ENCODE data around the gene BSX. TPM values are rescaled to one million over a fixed set of nuclear protein-coding genes. Genes with fewer than 3 reads are reported as not detected.

BSX gene
- total RNA-seq, 1 experiment from 2014 or later: not detected

DNA sequence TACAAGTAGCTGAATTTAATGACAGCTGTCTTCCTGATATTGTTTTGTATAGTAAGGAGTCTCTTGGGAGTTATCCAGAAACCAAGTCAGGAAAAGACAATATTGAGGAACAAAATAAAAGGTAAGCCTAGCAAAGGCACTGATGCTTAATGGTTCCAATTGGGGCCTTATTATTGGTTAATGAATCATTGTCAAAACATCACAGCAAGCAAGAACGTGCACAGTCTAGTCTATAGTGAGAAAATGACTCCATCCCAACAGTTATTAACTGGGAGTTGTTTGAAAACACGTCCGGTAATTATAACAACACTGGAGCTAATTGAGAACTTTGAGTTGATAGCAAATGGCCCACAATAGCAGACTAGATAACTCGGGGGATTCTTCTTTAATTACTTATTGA lies 17.7 kb downstream of the BSX start:
- no peak for DNase-seq (ENCODE audit: low read depth)

DNA sequence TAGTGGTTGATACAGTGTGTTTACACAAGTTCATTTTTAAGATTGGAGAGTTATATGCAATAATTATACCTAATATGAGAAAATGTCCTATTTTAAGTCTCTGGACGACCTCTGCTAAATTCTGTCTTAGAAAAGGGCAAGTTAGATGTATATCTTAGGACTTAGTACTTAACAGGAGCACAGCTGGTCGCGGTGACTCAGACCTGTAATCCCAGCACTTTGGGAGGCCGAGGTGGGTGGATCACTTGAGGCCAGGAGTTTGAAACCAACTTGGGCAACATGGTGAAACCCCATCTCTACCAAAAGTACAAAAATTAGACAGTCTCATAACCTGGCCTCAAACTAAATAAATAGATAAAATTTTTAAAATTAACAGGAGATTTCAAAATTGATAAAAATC lies 27.2 kb downstream of the BSX start:
- DNase-seq (ENCODE audit: low read depth): peak; percentile 10

DNA sequence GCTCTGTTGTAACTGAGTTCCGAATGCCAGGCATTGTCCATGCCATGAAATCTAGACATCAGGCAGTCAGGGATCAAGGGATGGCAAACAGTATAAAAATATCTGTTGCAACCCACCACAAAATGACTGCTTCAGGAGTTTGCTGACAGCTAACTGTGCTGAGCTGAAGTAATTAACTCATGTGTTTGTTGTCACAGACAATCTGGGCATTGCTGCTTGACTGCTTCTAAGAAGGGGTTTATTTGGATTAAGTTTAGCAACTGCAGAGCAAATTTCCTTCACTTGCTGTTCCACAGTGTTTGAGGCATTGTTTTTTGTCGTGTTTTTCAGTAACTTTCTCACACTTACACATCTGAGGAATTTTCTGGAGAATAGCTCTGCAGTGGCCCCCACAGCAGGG lies 30.4 kb downstream of the BSX start:
- DNase-seq (ENCODE audit: low read depth): no peak

DNA sequence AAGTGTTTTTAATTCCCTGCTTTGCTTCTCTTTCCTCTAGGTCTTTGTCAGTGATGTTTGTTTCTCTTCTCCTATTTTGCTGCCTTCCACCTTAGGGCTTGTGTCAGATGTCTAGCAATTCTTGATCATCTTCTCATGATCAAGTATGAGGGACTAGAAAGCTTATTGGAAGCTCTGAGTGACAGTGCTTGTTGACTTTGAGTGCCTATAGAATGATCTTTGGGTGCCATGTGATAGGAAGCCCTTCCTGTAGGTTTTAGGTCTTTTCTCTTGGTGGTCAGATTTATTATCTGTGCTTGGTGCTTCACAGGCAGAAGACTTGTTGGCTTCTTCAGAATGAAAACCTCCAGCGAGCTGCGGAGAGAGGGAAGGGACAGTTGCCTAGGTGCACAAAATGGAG lies 43.1 kb downstream of the BSX start:
- DNase-seq (ENCODE audit: low read depth): no peak

DNA sequence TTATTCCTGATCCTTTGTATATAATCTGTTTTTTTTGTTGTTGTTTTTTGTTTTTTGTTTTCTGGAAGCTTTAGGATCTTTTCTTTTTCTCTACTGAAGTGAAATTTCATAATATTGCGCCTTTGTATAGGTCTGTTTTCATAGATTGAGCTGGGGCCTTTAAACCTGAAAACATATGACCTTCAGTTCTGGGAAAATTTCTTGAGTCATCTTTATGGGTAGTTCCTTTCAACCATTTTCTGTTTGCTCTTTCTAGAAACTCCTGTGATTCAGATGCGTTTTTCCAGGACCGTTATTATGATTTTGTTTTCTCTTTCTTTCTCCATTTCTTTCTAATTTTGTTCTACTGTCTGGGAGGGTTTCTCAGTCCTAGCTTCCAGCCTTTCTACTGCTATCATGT lies 43.7 kb downstream of the BSX start:
- no peak for DNase-seq (ENCODE audit: low read depth)

DNA sequence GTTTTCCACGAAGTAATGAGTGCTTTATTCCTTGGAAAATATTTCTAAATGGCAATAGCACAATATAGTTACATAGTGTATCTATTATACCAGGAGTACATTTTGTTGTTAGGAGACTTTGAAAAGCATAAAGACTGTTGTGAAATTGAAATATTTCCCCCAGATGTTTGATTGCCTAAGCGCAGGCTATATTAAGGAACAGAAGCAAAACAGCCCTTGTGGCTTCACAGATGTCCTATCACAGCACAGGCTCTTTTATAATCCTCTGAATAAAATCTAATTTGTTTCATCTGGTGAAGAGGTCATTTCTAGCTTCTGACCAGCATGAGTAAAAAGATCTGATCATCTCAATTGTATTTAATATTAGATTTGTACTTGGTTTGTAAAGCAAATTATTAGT lies 48.2 kb downstream of the BSX start:
- no peak for DNase-seq (ENCODE audit: low read depth)

DNA sequence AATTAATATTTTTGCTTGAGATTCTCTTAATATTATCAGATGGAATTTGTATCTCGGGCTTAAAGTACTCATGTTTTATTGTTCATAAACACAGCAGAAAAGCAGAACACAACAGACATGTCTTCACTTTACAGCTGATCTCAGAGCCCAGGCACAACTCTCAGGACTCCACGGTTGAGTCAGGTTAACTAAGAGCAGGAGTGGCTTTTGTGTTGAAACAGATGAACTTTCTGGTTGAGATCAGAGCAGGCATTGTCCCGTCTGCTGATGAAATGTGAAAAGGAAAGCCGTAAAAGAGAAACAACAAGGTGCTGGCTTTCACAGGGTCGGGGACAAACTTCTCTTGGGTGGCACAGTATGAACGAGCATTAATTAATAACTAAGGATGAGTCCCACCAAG lies 50.1 kb downstream of the BSX start:
- no peak for DNase-seq (ENCODE audit: low read depth)

Other genes starting within 250 kb of the BSX start
- gene CRTAM, start 143.3 kb downstream of the BSX start, total RNA-seq (2014; rRNA removed; shearing (Covaris generic)): not detected in 2 replicates
- 1.7 and 2.1 TPM in 2 replicates for gene JHY, start 99.1 kb downstream of the BSX start, total RNA-seq (2014; rRNA removed; shearing (Covaris generic))
- gene HSPA8, start 80.3 kb upstream of the BSX start, total RNA-seq (2014; rRNA removed; shearing (Covaris generic)): 5,006 and 6,052 TPM in 2 replicates
- gene CLMP, start 213.4 kb upstream of the BSX start, total RNA-seq (2014; rRNA removed; shearing (Covaris generic)): 16.6 and 17.7 TPM in 2 replicates